AG04449 (cell line): ENCODE data around the gene FNDC3B.

ENCODE experiments used
- CTCF ChIA-PET: fragments of 350-600 bp; formaldehyde crosslinking; extraction: SDS; loops from one replicate; lab custom pipeline; 2021; ENCODE audit warnings: antibody characterized with exemption; lab: Yijun Ruan, JAX
- POLR2A ChIA-PET: fragments of 400-600, 350-600 bp; formaldehyde crosslinking; extraction: SDS; loops from one replicate; lab custom pipeline; 2020; ENCODE audit warnings: antibody characterized with exemption, inconsistent platforms; lab: Yijun Ruan, JAX
- DNase-seq: peaks from one replicate; pipeline ENCODE4 v3.0.0-alpha.2; 2010; ENCODE audit warnings: low read depth, low spot score
- H3K4me3 ChIP-seq: 2 replicates; pipeline ENCODE4 v1.5.1; 2011; ENCODE audit warnings: low read depth, mild to moderate bottlenecking, control low read depth, low read length
- TF ChIP-seq, protein P1 (sequence below): IDR thresholded peaks from one replicate; pipeline ENCODE4 v1.5.1; 2011; ENCODE audit warnings: mild to moderate bottlenecking, moderate library complexity, low read length, control low read depth, inconsistent platforms; ENCODE audit not compliant: insufficient read depth; ENCODE audit errors: missing control alignments

The FNDC3B gene

DNA sequence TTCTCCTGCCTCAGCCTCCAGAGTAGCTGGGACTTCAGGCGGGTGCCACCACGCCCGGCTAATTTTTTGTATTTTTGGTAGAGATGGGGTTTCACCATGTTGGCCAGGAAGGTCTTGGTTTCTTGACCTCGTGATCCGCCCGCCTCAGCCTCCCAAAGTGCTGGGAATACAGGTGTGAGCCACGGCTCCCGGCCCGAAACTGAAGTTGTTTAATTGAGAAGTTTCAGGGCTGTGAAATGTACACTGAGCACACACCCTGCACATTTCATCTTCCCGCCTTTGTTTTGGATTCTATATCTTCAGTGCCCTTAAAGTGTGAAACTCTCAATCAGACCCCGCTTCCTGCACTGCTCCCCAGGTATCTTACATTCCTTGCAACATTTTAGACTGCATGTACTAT is 149.1 kb downstream of the FNDC3B start:
- no peak for DNase-seq
- TF ChIP-seq, protein P1, sequence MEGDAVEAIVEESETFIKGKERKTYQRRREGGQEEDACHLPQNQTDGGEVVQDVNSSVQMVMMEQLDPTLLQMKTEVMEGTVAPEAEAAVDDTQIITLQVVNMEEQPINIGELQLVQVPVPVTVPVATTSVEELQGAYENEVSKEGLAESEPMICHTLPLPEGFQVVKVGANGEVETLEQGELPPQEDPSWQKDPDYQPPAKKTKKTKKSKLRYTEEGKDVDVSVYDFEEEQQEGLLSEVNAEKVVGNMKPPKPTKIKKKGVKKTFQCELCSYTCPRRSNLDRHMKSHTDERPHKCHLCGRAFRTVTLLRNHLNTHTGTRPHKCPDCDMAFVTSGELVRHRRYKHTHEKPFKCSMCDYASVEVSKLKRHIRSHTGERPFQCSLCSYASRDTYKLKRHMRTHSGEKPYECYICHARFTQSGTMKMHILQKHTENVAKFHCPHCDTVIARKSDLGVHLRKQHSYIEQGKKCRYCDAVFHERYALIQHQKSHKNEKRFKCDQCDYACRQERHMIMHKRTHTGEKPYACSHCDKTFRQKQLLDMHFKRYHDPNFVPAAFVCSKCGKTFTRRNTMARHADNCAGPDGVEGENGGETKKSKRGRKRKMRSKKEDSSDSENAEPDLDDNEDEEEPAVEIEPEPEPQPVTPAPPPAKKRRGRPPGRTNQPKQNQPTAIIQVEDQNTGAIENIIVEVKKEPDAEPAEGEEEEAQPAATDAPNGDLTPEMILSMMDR = no peak
- H3K4me3 ChIP-seq = no peak overlapping the region
- CTCF ChIA-PET = no interaction called here
- POLR2A ChIA-PET = no interaction called here

DNA sequence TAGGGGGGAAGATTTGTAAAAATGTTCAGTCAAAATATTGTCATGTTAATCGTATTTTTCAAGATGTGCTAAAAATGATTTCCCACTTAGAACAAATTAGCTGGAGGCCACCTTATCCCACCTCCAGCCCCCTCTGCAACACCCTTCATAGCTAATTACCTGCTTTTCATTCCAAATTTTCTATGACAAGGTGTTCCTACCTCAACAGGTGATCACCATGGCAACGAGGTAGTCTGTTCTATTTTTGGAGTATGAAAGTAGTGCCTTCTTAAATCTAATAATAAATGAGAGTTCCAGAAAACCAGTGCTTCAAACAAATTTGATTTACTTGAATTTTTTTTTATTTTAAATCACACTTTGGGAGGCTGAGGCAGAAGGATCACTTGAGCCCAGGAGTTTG is 149.8 kb downstream of the FNDC3B start:
- POLR2A ChIA-PET = no interaction called here
- TF ChIP-seq, protein P1 = no peak
- CTCF ChIA-PET = no interaction called here

DNA sequence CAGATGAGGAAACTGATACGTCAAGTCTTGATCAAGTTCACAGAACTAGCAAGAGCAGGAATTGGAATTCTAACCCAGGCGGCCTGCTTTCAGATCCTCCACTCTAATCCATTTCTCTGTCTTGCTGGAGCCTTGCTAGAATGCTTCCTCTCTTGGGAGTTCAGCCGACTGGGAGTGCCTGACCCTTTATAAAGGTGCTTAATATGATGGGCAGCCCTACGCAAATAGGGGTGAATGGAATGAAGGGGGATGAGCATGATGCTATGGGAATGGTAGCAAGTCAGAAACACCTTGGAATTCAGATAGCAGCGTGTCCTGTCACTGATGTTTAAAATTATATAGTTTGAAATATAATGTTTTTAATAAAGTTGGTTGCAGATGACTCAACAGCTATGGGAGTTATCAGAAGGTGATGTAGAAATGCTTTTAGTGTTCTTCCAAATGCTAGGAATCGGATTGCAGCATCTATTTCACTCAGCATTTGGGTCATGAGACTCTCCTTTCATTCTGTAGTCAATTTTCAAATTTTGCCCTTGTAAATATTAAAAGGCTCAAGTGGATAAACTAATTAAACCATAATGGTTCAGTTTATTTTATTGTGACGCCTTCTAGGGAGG is 150.7 kb downstream of the FNDC3B start:
- CTCF ChIA-PET = no interaction called here
- POLR2A ChIA-PET = no interaction called here
- TF ChIP-seq, protein P1 = no peak
- H3K4me3 ChIP-seq = no peak overlapping the region
- no peak for DNase-seq

More for the DNA sequence above, 149.8 kb downstream of the FNDC3B start:
- no peak for DNase-seq
- H3K4me3 ChIP-seq = no peak overlapping the region

DNA sequence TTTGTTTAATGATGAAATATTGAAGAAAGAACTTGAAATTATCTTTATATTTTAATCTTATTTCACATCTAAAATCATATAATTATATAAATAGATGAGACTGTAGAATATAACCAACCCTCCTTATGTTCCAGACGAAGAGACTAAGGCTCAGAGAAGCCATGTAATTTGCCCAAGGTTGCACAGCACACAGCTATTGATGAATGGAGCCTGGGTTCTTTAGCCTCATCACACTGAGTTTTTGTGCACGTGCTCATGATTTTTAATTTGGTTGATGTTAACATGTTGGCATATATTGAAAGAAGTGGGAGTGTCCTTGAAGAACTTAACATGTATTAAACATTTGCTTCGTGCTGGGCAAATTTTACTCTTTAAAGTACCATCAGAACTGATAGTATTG is 151.6 kb downstream of the FNDC3B start:
- DNase-seq = no peak
- no peak overlapping the region for H3K4me3 ChIP-seq
- ChIA-PET CTCF (no interaction called here), POLR2A (no interaction called here)
- TF ChIP-seq, protein P1 = no peak

DNA sequence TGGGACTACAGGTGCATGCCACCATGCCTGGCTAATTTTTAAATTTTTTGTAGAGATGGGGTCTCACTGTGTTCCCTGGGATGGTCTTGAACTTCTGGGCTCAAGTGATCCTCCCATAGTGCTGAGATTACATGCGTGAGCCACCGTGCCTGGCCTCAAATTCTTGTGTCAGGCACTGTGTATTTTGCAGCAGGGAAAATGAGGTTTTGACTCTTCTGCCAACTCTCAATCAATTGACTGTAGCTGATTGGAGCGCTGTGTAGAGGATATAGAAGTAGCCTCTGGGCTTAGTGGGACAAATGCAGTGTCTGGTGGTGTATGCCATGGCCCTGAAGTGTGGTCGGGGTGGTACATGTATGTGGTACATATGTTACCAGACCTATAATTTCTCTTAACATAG is 152.3 kb downstream of the FNDC3B start:
- ChIA-PET CTCF (no interaction called here), POLR2A (no interaction called here)
- TF ChIP-seq, protein P1 = no peak
- H3K4me3 ChIP-seq = no peak overlapping the region
- no peak for DNase-seq

DNA sequence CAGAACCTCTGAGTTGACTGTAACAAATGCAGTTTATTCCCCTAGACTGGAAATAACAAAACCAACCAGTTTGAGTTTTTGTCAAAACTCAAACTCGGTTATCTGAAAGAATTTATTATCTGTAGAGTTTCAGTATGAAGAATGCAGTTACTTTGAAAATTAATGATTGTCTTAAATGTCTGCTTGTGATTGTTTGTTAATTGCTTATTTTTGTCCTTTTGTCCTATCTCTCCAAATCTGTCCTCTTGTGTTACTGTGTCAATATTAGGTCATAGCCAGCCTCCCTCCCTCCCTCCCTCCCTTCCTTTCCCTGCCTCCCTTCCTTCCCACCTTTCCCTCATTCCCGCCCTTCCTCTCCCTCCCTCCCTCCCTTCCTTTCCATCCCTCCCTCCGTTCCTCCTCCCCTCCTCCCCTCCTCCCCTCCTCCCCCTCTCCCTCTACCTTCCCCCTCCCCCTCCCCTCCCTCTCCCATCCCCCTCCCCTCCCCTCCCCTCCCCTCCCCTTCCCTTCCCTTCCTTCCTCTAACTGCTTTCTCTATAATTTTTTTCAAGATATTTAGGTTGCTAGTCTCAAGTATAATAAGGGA is 153.5 kb downstream of the FNDC3B start:
- no peak overlapping the region for H3K4me3 ChIP-seq
- CTCF ChIA-PET = no interaction called here
- no peak for DNase-seq
- POLR2A ChIA-PET = no interaction called here
- TF ChIP-seq, protein P1 = no peak
